ENCODE results near the gene PAGR1. TPM values are rescaled to one million over a fixed set of nuclear protein-coding genes. Genes with fewer than 3 reads are reported as not detected.

PAGR1 gene
- total and polyA plus RNA-seq, 10 of the 15 experiments (the other 5 are each of a cell fraction or from before 2014, with no cell fraction given) = 1.1 to 57.7 (median 23.4) TPM

DNA sequence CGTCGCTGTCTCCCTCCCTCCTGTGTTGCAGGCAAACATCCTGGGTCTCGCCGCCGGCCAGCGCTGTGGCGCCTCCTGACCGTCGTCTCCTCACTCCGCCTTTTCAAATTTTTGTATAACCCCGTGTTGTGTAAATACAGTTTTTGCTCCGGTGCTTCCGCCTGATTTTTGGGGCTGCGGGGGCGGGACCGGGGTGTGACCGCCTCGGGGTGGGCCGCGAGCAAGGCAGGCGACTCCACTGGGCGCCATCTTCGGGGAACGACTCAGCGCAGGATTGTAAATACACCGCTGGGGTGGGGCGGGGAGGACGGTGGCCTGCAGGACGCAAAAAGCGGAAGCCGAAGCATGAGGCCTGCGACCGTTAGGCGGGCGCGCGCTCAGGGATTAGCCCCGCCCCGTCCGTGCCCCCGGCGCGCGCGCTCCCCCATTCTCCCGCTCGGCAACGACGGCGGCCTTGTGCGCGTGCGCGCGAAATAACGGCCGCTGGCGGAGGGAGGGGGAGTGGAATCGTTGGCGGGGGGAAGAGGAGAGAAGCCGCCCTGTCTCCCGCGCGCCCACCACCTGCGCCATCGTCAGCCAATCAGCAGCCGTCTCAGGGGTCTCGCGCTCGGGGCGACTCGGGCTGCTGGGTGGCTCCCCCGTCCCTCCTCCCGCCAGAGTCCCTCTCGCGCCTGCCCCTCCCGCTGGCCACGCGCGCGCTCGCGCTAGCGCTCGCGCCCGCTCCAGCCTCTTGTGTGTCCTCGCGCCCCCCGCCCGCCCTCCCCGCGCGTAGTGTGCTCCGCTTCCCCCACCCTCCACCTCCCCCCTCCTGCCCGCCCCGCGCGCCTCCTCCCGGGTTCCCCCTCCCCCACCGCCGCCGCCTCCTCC, 10.5 kb upstream of the PAGR1 start (continued):
- TF ChIP-seq SUZ12 (IDR thresholded peaks at IDR 0.05; ENCODE audit: unreplicated experiment) (no peak), POU2F2 (IDR thresholded peaks at IDR 0.05; ENCODE audit: borderline replicate concordance, low read depth, low read length) (peak; percentile 71; the same call in 2 of the 3 replicates), NRF1 (conservative IDR thresholded peaks at IDR 0.05; ENCODE audit: low read depth, low read length) (peak; percentile 45), PAX5 (IDR thresholded peaks at IDR 0.05; ENCODE audit: borderline replicate concordance, low read depth, low read length) (no peak; the same call in 1 of the 2 replicates), BCL3 (IDR thresholded peaks at IDR 0.05; ENCODE audit: borderline replicate concordance, insufficient read depth, low read depth, low read length, poor library complexity, severe bottlenecking) (peak; percentile 82), ZNF207 (IDR thresholded peaks at IDR 0.05; ENCODE audit: borderline replicate concordance) (no peak; the same call in 1 of the 2 replicates), ZNF217 (IDR thresholded peaks at IDR 0.05) (no peak), ZSCAN29 (IDR thresholded peaks at IDR 0.05) (no peak), NR2C1 (IDR thresholded peaks at IDR 0.05) (peak; percentile 21; the same call in 1 of the 2 replicates), CBFB (IDR thresholded peaks at IDR 0.05; ENCODE audit: low read depth) (peak; percentile 66; the same call in 1 of the 2 replicates), JUNB (IDR thresholded peaks at IDR 0.05) (no peak), IRF3 (IDR thresholded peaks at IDR 0.05) (no peak), POLR2AphosphoS5 (IDR thresholded peaks at IDR 0.05; ENCODE audit: low read length) (peak; percentile 87; the same call in 1 of the 2 replicates), EED (IDR thresholded peaks at IDR 0.05; ENCODE audit: low read depth) (no peak), TARDBP (IDR thresholded peaks at IDR 0.05; ENCODE audit: borderline replicate concordance) (0 out of 2 replicates have a peak, but pooled peaks have one; percentile 73), HDAC2 (IDR thresholded peaks at IDR 0.05) (0 out of 2 replicates have a peak, but pooled peaks have one; percentile 47)
- TF ChIP-seq, protein P1, sequence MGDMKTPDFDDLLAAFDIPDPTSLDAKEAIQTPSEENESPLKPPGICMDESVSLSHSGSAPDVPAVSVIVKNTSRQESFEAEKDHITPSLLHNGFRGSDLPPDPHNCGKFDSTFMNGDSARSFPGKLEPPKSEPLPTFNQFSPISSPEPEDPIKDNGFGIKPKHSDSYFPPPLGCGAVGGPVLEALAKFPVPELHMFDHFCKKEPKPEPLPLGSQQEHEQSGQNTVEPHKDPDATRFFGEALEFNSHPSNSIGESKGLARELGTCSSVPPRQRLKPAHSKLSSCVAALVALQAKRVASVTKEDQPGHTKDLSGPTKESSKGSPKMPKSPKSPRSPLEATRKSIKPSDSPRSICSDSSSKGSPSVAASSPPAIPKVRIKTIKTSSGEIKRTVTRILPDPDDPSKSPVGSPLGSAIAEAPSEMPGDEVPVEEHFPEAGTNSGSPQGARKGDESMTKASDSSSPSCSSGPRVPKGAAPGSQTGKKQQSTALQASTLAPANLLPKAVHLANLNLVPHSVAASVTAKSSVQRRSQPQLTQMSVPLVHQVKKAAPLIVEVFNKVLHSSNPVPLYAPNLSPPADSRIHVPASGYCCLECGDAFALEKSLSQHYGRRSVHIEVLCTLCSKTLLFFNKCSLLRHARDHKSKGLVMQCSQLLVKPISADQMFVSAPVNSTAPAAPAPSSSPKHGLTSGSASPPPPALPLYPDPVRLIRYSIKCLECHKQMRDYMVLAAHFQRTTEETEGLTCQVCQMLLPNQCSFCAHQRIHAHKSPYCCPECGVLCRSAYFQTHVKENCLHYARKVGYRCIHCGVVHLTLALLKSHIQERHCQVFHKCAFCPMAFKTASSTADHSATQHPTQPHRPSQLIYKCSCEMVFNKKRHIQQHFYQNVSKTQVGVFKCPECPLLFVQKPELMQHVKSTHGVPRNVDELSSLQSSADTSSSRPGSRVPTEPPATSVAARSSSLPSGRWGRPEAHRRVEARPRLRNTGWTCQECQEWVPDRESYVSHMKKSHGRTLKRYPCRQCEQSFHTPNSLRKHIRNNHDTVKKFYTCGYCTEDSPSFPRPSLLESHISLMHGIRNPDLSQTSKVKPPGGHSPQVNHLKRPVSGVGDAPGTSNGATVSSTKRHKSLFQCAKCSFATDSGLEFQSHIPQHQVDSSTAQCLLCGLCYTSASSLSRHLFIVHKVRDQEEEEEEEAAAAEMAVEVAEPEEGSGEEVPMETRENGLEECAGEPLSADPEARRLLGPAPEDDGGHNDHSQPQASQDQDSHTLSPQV (IDR thresholded peaks at IDR 0.05) = no peak
- TF ChIP-seq, protein P2, sequence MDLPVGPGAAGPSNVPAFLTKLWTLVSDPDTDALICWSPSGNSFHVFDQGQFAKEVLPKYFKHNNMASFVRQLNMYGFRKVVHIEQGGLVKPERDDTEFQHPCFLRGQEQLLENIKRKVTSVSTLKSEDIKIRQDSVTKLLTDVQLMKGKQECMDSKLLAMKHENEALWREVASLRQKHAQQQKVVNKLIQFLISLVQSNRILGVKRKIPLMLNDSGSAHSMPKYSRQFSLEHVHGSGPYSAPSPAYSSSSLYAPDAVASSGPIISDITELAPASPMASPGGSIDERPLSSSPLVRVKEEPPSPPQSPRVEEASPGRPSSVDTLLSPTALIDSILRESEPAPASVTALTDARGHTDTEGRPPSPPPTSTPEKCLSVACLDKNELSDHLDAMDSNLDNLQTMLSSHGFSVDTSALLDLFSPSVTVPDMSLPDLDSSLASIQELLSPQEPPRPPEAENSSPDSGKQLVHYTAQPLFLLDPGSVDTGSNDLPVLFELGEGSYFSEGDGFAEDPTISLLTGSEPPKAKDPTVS (IDR thresholded peaks at IDR 0.05; ENCODE audit: low read depth, low read length) = no peak
- TF ChIP-seq, protein P3, sequence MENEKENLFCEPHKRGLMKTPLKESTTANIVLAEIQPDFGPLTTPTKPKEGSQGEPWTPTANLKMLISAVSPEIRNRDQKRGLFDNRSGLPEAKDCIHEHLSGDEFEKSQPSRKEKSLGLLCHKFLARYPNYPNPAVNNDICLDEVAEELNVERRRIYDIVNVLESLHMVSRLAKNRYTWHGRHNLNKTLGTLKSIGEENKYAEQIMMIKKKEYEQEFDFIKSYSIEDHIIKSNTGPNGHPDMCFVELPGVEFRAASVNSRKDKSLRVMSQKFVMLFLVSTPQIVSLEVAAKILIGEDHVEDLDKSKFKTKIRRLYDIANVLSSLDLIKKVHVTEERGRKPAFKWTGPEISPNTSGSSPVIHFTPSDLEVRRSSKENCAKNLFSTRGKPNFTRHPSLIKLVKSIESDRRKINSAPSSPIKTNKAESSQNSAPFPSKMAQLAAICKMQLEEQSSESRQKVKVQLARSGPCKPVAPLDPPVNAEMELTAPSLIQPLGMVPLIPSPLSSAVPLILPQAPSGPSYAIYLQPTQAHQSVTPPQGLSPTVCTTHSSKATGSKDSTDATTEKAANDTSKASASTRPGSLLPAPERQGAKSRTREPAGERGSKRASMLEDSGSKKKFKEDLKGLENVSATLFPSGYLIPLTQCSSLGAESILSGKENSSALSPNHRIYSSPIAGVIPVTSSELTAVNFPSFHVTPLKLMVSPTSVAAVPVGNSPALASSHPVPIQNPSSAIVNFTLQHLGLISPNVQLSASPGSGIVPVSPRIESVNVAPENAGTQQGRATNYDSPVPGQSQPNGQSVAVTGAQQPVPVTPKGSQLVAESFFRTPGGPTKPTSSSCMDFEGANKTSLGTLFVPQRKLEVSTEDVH (IDR thresholded peaks at IDR 0.05; ENCODE audit: low read depth, partially characterized antibody) = no peak
